Gastroesophageal sphincter (tissue), 4 donors: ENCODE results near the gene CRACR2B. TPM values are rescaled to one million over a fixed set of nuclear protein-coding genes. Genes with fewer than 3 reads are reported as not detected.

Experiments
- ATAC-seq: fragments of 150-250 bp; one replicate; pipeline ENCODE4 v1.9.1; 2016; ENCODE audit warnings: mild to moderate bottlenecking, moderate library complexity
- H3K27ac ChIP-seq, 4 donors: fragments of 200-600 bp; sonication (generic) in 3 of 4; 1 replicate in 3 of 4; 2 replicates in 1 of 4; pipeline ENCODE4 v1.5.1; 2016 to 2019
- H3K27me3 ChIP-seq: fragments of 200-600 bp; sonication (generic); one replicate; pipeline ENCODE4 v1.5.1; 2019
- H3K36me3 ChIP-seq, 2 donors: fragments of 200-600 bp; sonication (generic); one replicate each; pipeline ENCODE4 v1.5.1; 2019; ENCODE audit warnings: control low read depth in 1 of 2
- H3K4me1 ChIP-seq, 3 donors: fragments of 200-600 bp; sonication (generic); 1 replicate in 2 of 3; 2 replicates in 1 of 3; pipeline ENCODE4 v1.5.1; 2016 to 2019; ENCODE audit warnings: control low read depth in 2 of 3
- H3K4me3 ChIP-seq, 2 donors: fragments of 200-600 bp; sonication (generic); one replicate each; pipeline ENCODE4 v1.5.1; 2019; ENCODE audit warnings: mild to moderate bottlenecking in 1 of 2, moderate library complexity in 1 of 2
- H3K9me3 ChIP-seq, 3 donors: fragments of 200-600 bp; sonication (generic); one replicate each; pipeline ENCODE4 v1.5.1; 2017 to 2019; ENCODE audit warnings: control low read depth in 2 of 3
- EP300 ChIP-seq: sonication (generic); formaldehyde crosslinking; IDR thresholded peaks from one replicate; pipeline ENCODE4 v1.6.1; 2017; ENCODE audit warnings: antibody characterized with exemption, mild to moderate bottlenecking
- POLR2A ChIP-seq, 2 donors: fragments of 450-650 bp; IDR thresholded peaks; one replicate each; pipeline ENCODE4 v1.6.1; 2017; ENCODE audit warnings: antibody characterized with exemption in 2 of 2, mild to moderate bottlenecking in 2 of 2, moderate library complexity in 1 of 2
- POLR2AphosphoS5 ChIP-seq: sonication (generic); formaldehyde crosslinking; IDR thresholded peaks from one replicate; pipeline ENCODE4 v1.6.1; 2017; ENCODE audit warnings: antibody characterized with exemption
- WGBS, 2 donors: methylation state at CpG; one replicate each; pipeline ENCODE4 v1.1.5; 2018; ENCODE audit warnings: low coverage in 1 of 2; 5-methylcytosine and 5-hydroxymethylcytosine counted together
- total RNA-seq, 4 donors: library from RNA; depleted of rRNA; stranded (reverse); fragments of >200 nt; gene quantifications; one replicate each; pipeline ENCODE4 v1.1.0, GENCODE V29; 2016
- TF ChIP-seq, protein P1 (sequence below), 4 experiments: fragments of 200-600 bp in 2 of 4; fragments of 450-650 bp in 2 of 4; sonication (generic) in 1 of 4; IDR thresholded peaks; one replicate each; pipeline ENCODE4 v1.5.1; 2017 to 2019; ENCODE audit warnings: antibody characterized with exemption in 4 of 4, mild to moderate bottlenecking in 2 of 4, moderate library complexity in 2 of 4

The CRACR2B gene
- total RNA-seq, 4 donors from 2014 or later: 4.1 to 10.3 (median 6.4) TPM

DNA sequence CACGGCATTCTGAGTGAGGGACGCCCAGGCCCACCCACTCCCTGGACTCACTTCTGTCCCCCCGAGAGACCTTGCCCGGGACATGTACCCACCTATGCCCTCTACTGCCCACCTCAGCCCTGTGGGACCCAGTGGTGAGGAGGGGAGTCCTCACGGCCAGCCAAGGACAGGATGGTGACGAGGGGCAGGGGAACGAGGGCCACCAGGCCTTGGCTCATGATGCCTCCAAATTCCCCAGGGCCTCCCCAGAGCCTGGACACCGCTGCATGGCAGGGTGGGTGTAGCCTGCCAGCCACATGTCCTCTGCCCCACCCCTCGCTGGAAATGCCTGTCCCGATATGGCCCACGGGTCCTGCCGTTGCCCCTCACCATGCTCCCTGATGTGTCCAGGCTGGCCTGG lies 41.1 kb downstream of the CRACR2B start:
- TF ChIP-seq POLR2A (IDR thresholded peaks at IDR 0.05): no peak
- TF ChIP-seq EP300: no peak
- TF ChIP-seq, protein P1, sequence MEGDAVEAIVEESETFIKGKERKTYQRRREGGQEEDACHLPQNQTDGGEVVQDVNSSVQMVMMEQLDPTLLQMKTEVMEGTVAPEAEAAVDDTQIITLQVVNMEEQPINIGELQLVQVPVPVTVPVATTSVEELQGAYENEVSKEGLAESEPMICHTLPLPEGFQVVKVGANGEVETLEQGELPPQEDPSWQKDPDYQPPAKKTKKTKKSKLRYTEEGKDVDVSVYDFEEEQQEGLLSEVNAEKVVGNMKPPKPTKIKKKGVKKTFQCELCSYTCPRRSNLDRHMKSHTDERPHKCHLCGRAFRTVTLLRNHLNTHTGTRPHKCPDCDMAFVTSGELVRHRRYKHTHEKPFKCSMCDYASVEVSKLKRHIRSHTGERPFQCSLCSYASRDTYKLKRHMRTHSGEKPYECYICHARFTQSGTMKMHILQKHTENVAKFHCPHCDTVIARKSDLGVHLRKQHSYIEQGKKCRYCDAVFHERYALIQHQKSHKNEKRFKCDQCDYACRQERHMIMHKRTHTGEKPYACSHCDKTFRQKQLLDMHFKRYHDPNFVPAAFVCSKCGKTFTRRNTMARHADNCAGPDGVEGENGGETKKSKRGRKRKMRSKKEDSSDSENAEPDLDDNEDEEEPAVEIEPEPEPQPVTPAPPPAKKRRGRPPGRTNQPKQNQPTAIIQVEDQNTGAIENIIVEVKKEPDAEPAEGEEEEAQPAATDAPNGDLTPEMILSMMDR (IDR thresholded peaks at IDR 0.05): no peak
- TF ChIP-seq POLR2AphosphoS5: no peak
- Histone ChIP-seq H3K9me3 (no peaks in the 10 kb centered on the region), H3K36me3 (peaks cover 0 to 65% of the 10 kb centered on the region in 2 donors), H3K4me1 (no peaks in the 10 kb centered on the region), H3K27me3 (no peaks in the 10 kb centered on the region), H3K4me3 (no peak overlapping the region), H3K27ac (no peak overlapping the region)
- no CpG with 5 or more reads among the region's 12 CpGs for WGBS, 2 donors
- ATAC-seq: no peak

DNA sequence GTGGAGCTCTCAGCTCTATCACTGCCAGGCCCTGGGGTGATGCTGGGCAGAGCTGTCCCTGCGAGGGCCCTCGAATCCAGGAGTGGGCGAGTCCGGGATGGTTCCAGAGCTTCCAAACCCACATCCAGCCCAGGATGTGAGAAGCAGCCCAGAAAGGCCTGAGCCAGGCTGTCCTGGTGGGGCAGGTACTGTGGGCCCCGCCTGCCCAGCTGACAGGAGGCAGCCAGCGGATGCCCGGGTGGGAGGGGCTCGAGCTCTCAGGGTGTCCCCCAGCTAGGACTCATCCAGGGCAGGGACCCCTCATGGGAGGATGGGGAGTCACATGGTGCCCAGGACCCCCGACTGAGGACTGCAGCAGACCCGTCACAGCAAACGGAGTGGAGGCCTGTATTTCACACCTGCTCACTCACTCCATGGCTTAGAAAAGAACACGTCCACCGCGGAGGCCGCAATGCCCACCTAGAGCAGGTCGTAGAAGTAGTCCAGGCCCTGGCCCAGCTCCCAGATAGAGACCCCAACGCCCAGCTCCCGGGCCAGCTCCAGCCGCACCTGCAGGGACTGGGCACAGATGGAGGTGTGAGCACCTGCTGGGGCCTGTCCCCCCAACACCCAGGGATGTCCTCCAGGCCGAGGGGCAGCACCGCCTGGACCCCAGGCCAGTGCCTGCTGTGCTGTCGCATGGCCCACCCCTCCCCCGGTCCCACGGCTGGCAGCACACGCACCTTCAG lies 41.8 kb downstream of the CRACR2B start:
- no peaks in the 10 kb centered on the region for H3K9me3 ChIP-seq
- H3K36me3 ChIP-seq: peaks cover 0 to 60% of the 10 kb centered on the region in 2 donors
- no CpG with 5 or more reads among the region's 25 CpGs for WGBS, 2 donors
- H3K4me1 ChIP-seq: no peaks in the 10 kb centered on the region
- TF ChIP-seq, protein P1 (IDR thresholded peaks at IDR 0.05): no peak
- no peak for TF ChIP-seq EP300
- TF ChIP-seq POLR2AphosphoS5: no peak
- no peak for TF ChIP-seq POLR2A (IDR thresholded peaks at IDR 0.05)
- H3K27me3 ChIP-seq: no peaks in the 10 kb centered on the region
- no peak for ATAC-seq
- no peak overlapping the region for H3K4me3 ChIP-seq
- H3K27ac ChIP-seq: no peak overlapping the region

DNA sequence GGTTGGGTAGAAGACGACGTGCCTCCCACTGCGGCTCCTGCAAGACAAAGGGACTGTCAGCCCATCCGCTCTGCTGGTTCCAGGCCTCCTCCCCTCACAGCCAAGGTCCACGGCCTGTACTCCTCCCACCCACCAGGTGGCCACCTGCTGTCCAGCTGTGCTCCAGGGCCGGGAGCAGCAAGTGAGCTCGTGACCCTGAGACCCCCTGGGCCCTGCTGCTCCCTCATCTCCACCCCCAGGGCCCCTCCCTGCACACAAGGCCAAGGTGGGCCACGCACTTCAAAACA lies 42.4 kb downstream of the CRACR2B start:
- WGBS, 2 donors: 76% methylated on average over 3 of the region's 8 CpGs; no CpG with 5 or more reads in 1 of the 2 donors
- Histone ChIP-seq H3K4me3 (no peak overlapping the region), H3K9me3 (no peaks in the 10 kb centered on the region), H3K4me1 (no peaks in the 10 kb centered on the region), H3K27ac (no peak overlapping the region), H3K36me3 (peaks cover 0 to 60% of the 10 kb centered on the region in 2 donors), H3K27me3 (no peaks in the 10 kb centered on the region)
- no peak for ATAC-seq
- TF ChIP-seq, protein P1 (IDR thresholded peaks at IDR 0.05): no peak
- TF ChIP-seq EP300 (no peak), POLR2AphosphoS5 (no peak), POLR2A (IDR thresholded peaks at IDR 0.05) (no peak)

DNA sequence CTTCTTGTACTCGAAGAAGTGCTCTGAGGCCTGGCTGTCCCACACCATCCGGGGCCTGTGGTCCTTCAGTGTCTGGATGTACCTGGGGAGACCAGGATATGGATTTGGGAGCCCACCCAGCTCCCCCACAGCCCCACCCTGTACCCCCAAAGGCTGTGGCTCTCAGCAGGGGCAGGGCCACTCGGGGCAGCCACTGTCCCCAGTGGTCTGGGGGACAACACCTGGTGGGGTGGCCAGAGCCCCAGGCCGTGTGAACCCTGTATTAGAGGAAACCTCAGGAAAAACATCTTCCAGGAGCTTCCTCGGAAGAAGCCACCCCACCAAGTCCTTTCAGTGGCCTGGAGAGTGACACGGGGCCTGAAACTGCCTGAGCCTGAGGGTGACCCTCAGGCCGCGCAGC lies 42.7 kb downstream of the CRACR2B start:
- TF ChIP-seq EP300 (no peak), POLR2AphosphoS5 (no peak), POLR2A (IDR thresholded peaks at IDR 0.05) (no peak)
- TF ChIP-seq, protein P1 (IDR thresholded peaks at IDR 0.05): no peak
- Histone ChIP-seq H3K27ac (no peak overlapping the region), H3K27me3 (no peaks in the 10 kb centered on the region), H3K4me1 (no peaks in the 10 kb centered on the region), H3K9me3 (no peaks in the 10 kb centered on the region), H3K36me3 (peaks cover 0 to 60% of the 10 kb centered on the region in 2 donors), H3K4me3 (no peak overlapping the region)
- ATAC-seq: no peak
- no CpG with 5 or more reads among the region's 8 CpGs for WGBS, 2 donors

DNA sequence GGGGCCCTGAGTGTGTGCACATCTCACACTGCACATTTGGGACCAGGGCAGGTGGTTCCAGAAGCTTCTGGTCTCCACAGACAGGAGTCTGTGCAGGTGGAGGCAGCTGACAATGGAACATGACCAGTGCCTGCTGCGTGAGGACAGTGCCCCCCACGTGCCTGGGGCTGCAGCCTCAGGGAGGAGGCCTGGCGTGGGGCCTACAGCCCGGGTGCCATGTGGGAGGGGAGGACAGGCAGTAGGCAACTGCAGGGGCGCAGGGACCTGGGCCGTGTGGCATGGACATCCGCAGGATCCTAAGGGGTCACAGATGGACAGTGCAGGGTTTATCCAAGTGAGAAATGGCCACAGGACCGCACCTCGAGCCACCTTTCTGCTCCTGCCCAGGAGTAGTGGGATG lies 43.8 kb downstream of the CRACR2B start:
- Histone ChIP-seq H3K4me3 (no peak overlapping the region), H3K36me3 (peaks cover 0 to 51% of the 10 kb centered on the region in 2 donors), H3K9me3 (no peaks in the 10 kb centered on the region), H3K27me3 (no peaks in the 10 kb centered on the region), H3K4me1 (no peaks in the 10 kb centered on the region), H3K27ac (no peak overlapping the region)
- no peak for ATAC-seq
- TF ChIP-seq, protein P1 (IDR thresholded peaks at IDR 0.05): no peak
- 72% methylated on average over 5 of the region's 9 CpGs; no CpG with 5 or more reads in 1 of the 2 donors for WGBS, 2 donors
